Epithelial cell of proximal tubule (primary cell): ENCODE results near the gene SST. TPM values are rescaled to one million over a fixed set of nuclear protein-coding genes. Genes with fewer than 3 reads are reported as not detected.
A peak's percentile ranks its signal among the peaks of the same experiment; 100 is the strongest.

Source experiments
- DNase-seq: peaks from one replicate; pipeline ENCODE4 v3.0.0-alpha.2; 2011; ENCODE audit warnings: low read depth
- H3K4me3 ChIP-seq: 2 replicates; pipeline ENCODE4 v1.5.1; 2011; ENCODE audit warnings: low read depth, mild to moderate bottlenecking, low read length
- CTCF ChIP-seq: conservative IDR thresholded peaks from 2 replicates; pipeline ENCODE4 v1.5.1; 2012; ENCODE audit warnings: low read depth, mild to moderate bottlenecking, low read length
- total RNA-seq: library from RNA; depleted of rRNA; stranded (reverse); fragments of >200 nt; gene quantifications from 2 replicates; pipeline ENCODE4 v1.2.3, GENCODE V29; 2015

SST gene
- total RNA-seq, 1 donor from 2014 or later: 0.98 TPM

- DNase-seq: no peak
- peak; percentile 50 for TF ChIP-seq CTCF
- no peak overlapping the region for H3K4me3 ChIP-seq
Observed at GRCh38 chr3:187709155-187709554, 39.0 kb upstream of the SST start.

- TF ChIP-seq CTCF: no peak
- H3K4me3 ChIP-seq: no peak overlapping the region
- peak; percentile 35 for DNase-seq
Observed at GRCh38 chr3:187708696-187709095, 38.5 kb upstream of the SST start.

DNA sequence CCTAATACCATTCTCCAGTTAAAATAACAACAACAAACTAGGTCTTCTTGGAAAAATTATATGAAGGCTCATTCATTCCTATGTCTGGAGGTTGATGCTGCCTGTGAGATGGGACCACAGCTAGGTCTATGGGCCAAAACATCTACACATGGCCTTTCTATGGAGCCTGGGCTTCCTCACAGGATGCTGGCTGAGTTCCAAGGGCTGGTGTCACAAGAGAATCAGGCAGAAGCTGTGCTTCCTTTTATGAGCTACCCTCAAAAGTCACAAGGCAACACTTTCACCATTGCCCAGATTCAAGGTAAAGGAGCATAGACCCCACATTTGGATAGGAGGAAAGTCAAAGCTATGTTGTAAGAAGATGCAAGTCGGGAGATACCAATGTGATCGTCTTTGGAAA, 36.8 kb upstream of the SST start:
- TF ChIP-seq CTCF: no peak
- no peak for DNase-seq
- H3K4me3 ChIP-seq: no peak overlapping the region

DNA sequence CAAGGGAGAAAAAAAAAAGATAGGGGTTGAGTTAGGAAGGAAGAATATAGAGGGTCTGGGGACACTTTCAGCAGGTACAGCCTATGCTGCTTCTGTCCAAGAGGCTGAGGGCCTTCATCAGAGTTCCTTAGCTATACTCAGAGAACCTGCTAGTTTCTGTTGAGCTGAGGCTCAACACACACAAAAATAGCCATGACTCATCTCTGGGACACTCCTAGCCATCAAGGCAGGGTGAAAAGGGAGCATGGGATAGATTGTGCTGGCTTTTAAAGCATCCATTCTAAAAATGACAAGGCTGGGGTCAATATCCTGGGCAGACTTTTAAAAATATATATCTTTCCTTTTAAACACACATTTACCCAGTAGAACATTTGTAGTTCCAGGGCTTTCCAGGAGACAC, 35.0 kb upstream of the SST start:
- no peak for TF ChIP-seq CTCF
- no peak overlapping the region for H3K4me3 ChIP-seq
- no peak for DNase-seq

- TF ChIP-seq CTCF: no peak
- no peak within 1 kb of the TSS for H3K4me3 ChIP-seq
- no peak for DNase-seq
Observed at GRCh38 chr3:187702507-187703033, 32.4 kb upstream of the SST start, which contains the start of gene RTP2. TSS of gene RTP2 (minus strand) at chr3:187702557. CDS start at chr3:187702128, 429 bp downstream.

GRCh38 chr3:187700249-187700648, 30.1 kb upstream of the SST start:
- no peak overlapping the region for H3K4me3 ChIP-seq
- no peak for TF ChIP-seq CTCF
- no peak for DNase-seq
